ENCODE data around the gene CLEC7A.

CLEC7A gene

GRCh38 chr12:10170216-10170615 lies 40.2 kb upstream of the CLEC7A start:
- Histone ChIP-seq H3K27me3 (ENCODE audit: insufficient read depth, poor library complexity, severe bottlenecking) (no peaks in the 10 kb centered on the region), H3K27ac (replicated peaks) (peak overlapping the region; percentile 4; the same call in 1 of the 2 replicates), H3K4me3 (replicated peaks; ENCODE audit: insufficient read depth, low read length) (no peak overlapping the region)
- TF ChIP-seq POLR2AphosphoS5 (IDR thresholded peaks at IDR 0.05; ENCODE audit: low read depth) (no peak), REST (IDR thresholded peaks at IDR 0.05; ENCODE audit: insufficient replicate concordance, low read depth) (no peak), GABPA (IDR thresholded peaks at IDR 0.05; ENCODE audit: low read depth) (no peak), SPI1 (IDR thresholded peaks at IDR 0.05; ENCODE audit: borderline replicate concordance, low read depth) (no peak), CTCF (IDR thresholded peaks at IDR 0.05; ENCODE audit: insufficient read depth, low read length) (no peak)
- DNase-seq (ENCODE audit: low read depth in 1 of 2, low spot score in 1 of 2): peak; percentile 40 to 47

GRCh38 chr12:10169104-10169503 lies 39.1 kb upstream of the CLEC7A start:
- TF ChIP-seq REST (IDR thresholded peaks at IDR 0.05; ENCODE audit: insufficient replicate concordance, low read depth) (no peak), CTCF (IDR thresholded peaks at IDR 0.05; ENCODE audit: insufficient read depth, low read length) (no peak), SPI1 (IDR thresholded peaks at IDR 0.05; ENCODE audit: borderline replicate concordance, low read depth) (no peak), GABPA (IDR thresholded peaks at IDR 0.05; ENCODE audit: low read depth) (no peak), POLR2AphosphoS5 (IDR thresholded peaks at IDR 0.05; ENCODE audit: low read depth) (no peak)
- DNase-seq (ENCODE audit: low read depth in 1 of 2, low spot score in 1 of 2): no peak
- Histone ChIP-seq H3K27ac (replicated peaks) (peak overlapping the region; percentile 22), H3K27me3 (ENCODE audit: insufficient read depth, poor library complexity, severe bottlenecking) (no peaks in the 10 kb centered on the region), H3K4me3 (replicated peaks; ENCODE audit: insufficient read depth, low read length) (no peak overlapping the region)

- TF ChIP-seq SPI1 (IDR thresholded peaks at IDR 0.05; ENCODE audit: borderline replicate concordance, low read depth) (peak; percentile 81), POLR2AphosphoS5 (IDR thresholded peaks at IDR 0.05; ENCODE audit: low read depth) (no peak)
- H3K4me3 ChIP-seq (replicated peaks; ENCODE audit: insufficient read depth, low read length): no peak overlapping the region
- H3K27ac ChIP-seq (replicated peaks): peak overlapping the region; percentile 43
- DNase-seq (ENCODE audit: low read depth in 1 of 2, low spot score in 1 of 2): peak; percentile 68 to 77
- H3K27me3 ChIP-seq (ENCODE audit: insufficient read depth, poor library complexity, severe bottlenecking): no peaks in the 10 kb centered on the region
These were observed 37.6 kb upstream of the CLEC7A start for GRCh38 chr12:10167599-10167998.

GRCh38 chr12:10165421-10165820 lies 35.4 kb upstream of the CLEC7A start:
- H3K27ac ChIP-seq (replicated peaks): no peak overlapping the region
- H3K4me3 ChIP-seq (replicated peaks; ENCODE audit: insufficient read depth, low read length): no peak overlapping the region
- no peak for DNase-seq (ENCODE audit: low read depth in 1 of 2, low spot score in 1 of 2)
- H3K27me3 ChIP-seq (ENCODE audit: insufficient read depth, poor library complexity, severe bottlenecking): no peaks in the 10 kb centered on the region
- no peak for TF ChIP-seq CTCF (IDR thresholded peaks at IDR 0.05; ENCODE audit: insufficient read depth, low read length)
- TF ChIP-seq GABPA (IDR thresholded peaks at IDR 0.05; ENCODE audit: low read depth): no peak
